A673 (cell line): Measurements from ENCODE around the gene RASL10A. TPM values are rescaled to one million over a fixed set of nuclear protein-coding genes. Genes with fewer than 3 reads are reported as not detected.
A peak's percentile ranks its signal among the peaks of the same experiment; 100 is the strongest.

Experiments used
- BruUV-seq: library from RNA; stranded (reverse); fragments of 400-500 nt; replicated peaks from 2 replicates; lab custom pipeline; 2021; lab: Mats Ljungman, UMichigan
- CTCF ChIA-PET: fragments of 300-600 bp; sonication (Branson Sonifier 250); formaldehyde crosslinking; loops from one replicate; lab custom pipeline; 2022; ENCODE audit warnings: antibody characterized with exemption; lab: Charles Lee
- POLR2A ChIA-PET: fragments of 300-600 bp; sonication (Branson Sonifier 250); formaldehyde crosslinking; loops from one replicate; lab custom pipeline; 2022; ENCODE audit warnings: antibody characterized with exemption; ENCODE audit not compliant: low non-redundant PET; lab: Charles Lee
- DNase-seq: peaks from one replicate; pipeline ENCODE4 v3.0.0-alpha.2; 2015; ENCODE audit warnings: low spot score
- H3K27ac ChIP-seq: fragments of 200-600 bp; sonication (generic); 2 replicates; pipeline ENCODE4 v1.5.1; 2016; ENCODE audit warnings: mixed run types, low read depth, mild to moderate bottlenecking, mixed read lengths, antibody characterized with exemption, low read length; ENCODE audit not compliant: poor library complexity, severe bottlenecking
- H3K27me3 ChIP-seq: fragments of 200-600 bp; sonication (generic); replicated peaks from 2 replicates; pipeline ENCODE4 v1.6.1; 2017; ENCODE audit warnings: mixed run types, low read depth, mild to moderate bottlenecking, mixed read lengths, antibody characterized with exemption, low read length; ENCODE audit not compliant: insufficient read depth, poor library complexity
- H3K36me3 ChIP-seq: fragments of 200-600 bp; sonication (generic); 2 replicates; pipeline ENCODE4 v1.6.1; 2016; ENCODE audit warnings: mixed run types, mild to moderate bottlenecking, mixed read lengths, antibody characterized with exemption, low read length; ENCODE audit not compliant: insufficient read depth, poor library complexity, severe bottlenecking
- H3K4me1 ChIP-seq: fragments of 200-600 bp; sonication (generic); 2 replicates; pipeline ENCODE4 v1.6.1; 2017; ENCODE audit warnings: mixed run types, mild to moderate bottlenecking, mixed read lengths, antibody characterized with exemption, low read length; ENCODE audit not compliant: insufficient read depth, poor library complexity, severe bottlenecking
- H3K4me3 ChIP-seq: fragments of 200-600 bp; sonication (generic); 2 replicates; pipeline ENCODE4 v1.5.1; 2016; ENCODE audit warnings: low read depth, mixed run types, mild to moderate bottlenecking, mixed read lengths, low read length; ENCODE audit not compliant: poor library complexity, severe bottlenecking
- H3K9me3 ChIP-seq: fragments of 200-600 bp; sonication (generic); 2 replicates; pipeline ENCODE4 v1.6.1; 2016; ENCODE audit warnings: mixed run types, low read depth, mild to moderate bottlenecking, mixed read lengths, antibody characterized with exemption, low read length; ENCODE audit not compliant: poor library complexity, severe bottlenecking
- EZH2 ChIP-seq: fragments of 200-600 bp; sonication (generic); IDR thresholded peaks from 2 replicates; pipeline ENCODE4 v1.6.1; 2017; ENCODE audit warnings: borderline replicate concordance, low read depth, mild to moderate bottlenecking, mixed read lengths, antibody characterized with exemption, low read length; ENCODE audit not compliant: poor library complexity, severe bottlenecking
- intact Hi-C: fragments of 100-400 bp; cut with micrococcal nuclease; formaldehyde crosslinking; loops from one replicate; pipeline ENCODE4 v1.10.0; 2022; ENCODE audit not compliant: unreplicated experiment
- total RNA-seq: library from RNA; stranded (reverse); gene quantifications from 2 replicates; pipeline ENCODE4 v1.2.3, GENCODE V29; 2021
- TF ChIP-seq, protein P1 (sequence below): fragments of 300-800, 200-600 bp; sonication (generic); conservative IDR thresholded peaks from 2 replicates; pipeline ENCODE4 v1.5.1; 2017; ENCODE audit warnings: low read depth, mild to moderate bottlenecking, antibody characterized with exemption, low read length, moderate library complexity, mixed read lengths

Gene RASL10A
- total RNA-seq, 1 experiment from 2014 or later, result not detected

DNA sequence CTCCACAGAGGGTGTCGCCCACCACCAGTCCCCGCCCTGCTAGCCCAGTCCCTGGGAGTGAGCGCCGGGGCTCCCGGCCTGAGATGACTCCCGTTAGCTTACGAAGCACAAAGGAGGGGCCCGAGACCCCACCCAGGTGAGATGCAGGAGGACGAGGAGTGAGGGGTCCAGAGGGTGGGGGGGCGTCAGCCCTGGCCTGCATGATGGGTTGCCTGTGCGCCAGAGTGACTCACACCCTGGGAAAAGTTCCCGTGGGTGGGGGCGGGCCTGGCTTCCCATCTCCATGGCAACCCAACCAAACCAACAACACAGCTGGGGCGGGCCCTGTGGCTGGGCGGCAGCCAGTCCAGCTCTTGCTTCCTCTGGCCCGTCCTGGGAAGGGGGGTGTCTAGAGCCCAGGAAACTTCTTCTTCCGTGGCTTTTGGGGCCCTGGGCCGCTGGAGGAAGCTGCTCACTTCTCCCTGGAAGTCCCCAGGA is 4.6 kb downstream of the RASL10A start:
- Histone ChIP-seq H3K27me3 (peaks cover 25% of the 10 kb centered on the region), H3K9me3 (no peaks in the 10 kb centered on the region), H3K4me1 (peaks cover 28% of the 10 kb centered on the region), H3K27ac (no peak overlapping the region), H3K4me3 (no peak overlapping the region), H3K36me3 (no peaks in the 10 kb centered on the region)
- no TSS peak for BruUV-seq
- intact Hi-C loops, result no loop called here
- ChIA-PET POLR2A (no interaction called here), CTCF (no interaction called here)
- no peak for TF ChIP-seq EZH2
- TF ChIP-seq, protein P1, sequence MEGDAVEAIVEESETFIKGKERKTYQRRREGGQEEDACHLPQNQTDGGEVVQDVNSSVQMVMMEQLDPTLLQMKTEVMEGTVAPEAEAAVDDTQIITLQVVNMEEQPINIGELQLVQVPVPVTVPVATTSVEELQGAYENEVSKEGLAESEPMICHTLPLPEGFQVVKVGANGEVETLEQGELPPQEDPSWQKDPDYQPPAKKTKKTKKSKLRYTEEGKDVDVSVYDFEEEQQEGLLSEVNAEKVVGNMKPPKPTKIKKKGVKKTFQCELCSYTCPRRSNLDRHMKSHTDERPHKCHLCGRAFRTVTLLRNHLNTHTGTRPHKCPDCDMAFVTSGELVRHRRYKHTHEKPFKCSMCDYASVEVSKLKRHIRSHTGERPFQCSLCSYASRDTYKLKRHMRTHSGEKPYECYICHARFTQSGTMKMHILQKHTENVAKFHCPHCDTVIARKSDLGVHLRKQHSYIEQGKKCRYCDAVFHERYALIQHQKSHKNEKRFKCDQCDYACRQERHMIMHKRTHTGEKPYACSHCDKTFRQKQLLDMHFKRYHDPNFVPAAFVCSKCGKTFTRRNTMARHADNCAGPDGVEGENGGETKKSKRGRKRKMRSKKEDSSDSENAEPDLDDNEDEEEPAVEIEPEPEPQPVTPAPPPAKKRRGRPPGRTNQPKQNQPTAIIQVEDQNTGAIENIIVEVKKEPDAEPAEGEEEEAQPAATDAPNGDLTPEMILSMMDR, result no peak
- DNase-seq, result peak; percentile 92

DNA sequence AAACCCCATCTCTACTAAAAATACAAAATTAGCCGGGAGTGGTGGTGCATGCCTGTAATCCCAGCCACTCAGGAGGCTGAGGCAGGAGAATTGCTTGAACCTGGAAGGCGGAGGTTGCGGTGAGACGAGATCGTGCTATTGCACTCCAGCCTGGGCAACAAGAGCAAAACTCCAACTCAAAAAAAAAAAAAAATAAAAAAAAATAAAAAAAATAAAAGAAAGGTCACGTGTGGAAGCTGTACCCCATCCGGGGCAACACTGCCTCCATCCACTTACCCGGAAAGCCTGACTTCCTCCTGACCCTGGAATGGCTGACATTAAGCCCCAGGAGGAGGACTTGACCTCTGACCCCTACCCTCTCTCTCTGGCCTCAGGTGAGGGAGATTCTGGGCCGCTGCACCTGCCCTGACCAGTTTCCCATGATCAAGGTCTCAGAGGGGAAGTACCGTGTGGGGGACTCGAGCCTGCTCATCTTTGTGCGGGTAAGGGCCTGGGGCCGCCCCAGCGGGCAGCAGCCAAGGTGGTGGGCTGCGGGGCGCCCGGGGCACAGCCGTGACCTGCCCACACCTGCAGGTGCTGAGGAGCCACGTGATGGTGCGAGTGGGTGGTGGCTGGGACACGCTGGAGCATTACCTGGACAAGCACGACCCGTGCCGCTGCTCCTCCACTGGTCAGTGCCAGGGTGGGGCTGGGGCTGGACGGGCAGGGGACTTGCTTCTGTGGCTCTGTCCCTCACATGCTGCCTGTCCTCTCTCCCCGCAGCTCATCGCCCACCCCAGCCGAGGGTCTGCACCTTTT is 5.2 kb downstream of the RASL10A start:
- ChIA-PET POLR2A (no interaction called here), CTCF (no interaction called here)
- Histone ChIP-seq H3K4me1 (peaks cover 28% of the 10 kb centered on the region), H3K4me3 (no peak overlapping the region), H3K36me3 (no peaks in the 10 kb centered on the region), H3K27ac (no peak overlapping the region), H3K9me3 (no peaks in the 10 kb centered on the region), H3K27me3 (peaks cover 20% of the 10 kb centered on the region)
- intact Hi-C loops, result no loop called here
- no TSS peak for BruUV-seq
- TF ChIP-seq, protein P1, result no peak
- TF ChIP-seq EZH2, result no peak
- no peak for DNase-seq

DNA sequence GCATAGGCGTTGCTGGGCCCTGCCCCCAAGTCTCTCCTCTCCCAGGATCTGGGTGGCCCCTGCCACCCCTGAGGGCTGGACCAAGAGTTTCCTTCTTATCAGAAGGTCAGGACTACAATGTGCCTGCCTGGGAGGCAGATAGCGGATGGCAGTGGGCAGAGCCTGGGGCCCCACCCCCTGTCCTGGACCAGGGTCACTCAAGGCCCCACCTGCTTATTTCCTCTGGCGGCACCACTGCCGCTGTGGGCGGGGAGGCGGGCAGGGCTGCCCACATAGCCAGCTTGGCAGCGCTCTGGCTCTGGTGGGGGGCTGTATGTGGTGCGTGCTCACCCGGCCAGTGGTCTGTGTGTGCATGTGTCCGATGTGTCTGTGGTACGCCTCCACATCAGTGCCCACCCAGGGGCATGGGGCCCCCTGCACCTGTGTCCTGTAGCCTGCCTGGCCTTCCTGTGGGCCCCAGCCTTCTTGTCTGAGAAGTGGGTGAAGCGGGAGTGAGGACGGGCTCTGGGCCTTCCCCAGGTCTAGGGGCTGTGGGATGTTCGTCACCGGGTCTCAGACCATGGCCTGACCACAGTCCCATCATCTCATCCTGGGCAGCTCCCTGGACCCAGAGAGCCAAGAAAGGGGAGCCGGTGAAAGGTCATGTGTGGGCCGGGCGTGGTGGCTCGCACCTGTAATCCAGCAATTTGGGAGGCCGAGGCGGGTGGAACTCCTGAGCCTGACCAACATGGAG is 6.0 kb downstream of the RASL10A start:
- H3K27me3 ChIP-seq, result peaks cover 12% of the 10 kb centered on the region
- no peak for DNase-seq
- no peaks in the 10 kb centered on the region for H3K9me3 ChIP-seq
- no peaks in the 10 kb centered on the region for H3K36me3 ChIP-seq
- BruUV-seq, result no TSS peak
- no peak overlapping the region for H3K27ac ChIP-seq
- TF ChIP-seq EZH2, result no peak
- TF ChIP-seq, protein P1, result no peak
- intact Hi-C loops, result no loop called here
- ChIA-PET POLR2A (no interaction called here), CTCF (no interaction called here)
- peaks cover 23% of the 10 kb centered on the region for H3K4me1 ChIP-seq
- no peak overlapping the region for H3K4me3 ChIP-seq
